Left lung (tissue), 10 donors: ENCODE results near the gene OBSCN. TPM values are rescaled to one million over a fixed set of nuclear protein-coding genes. Genes with fewer than 3 reads are reported as not detected.

Source experiments
- ATAC-seq: fragments of 200-7000 bp; cut with Tn5 transposase; one replicate; pipeline ENCODE4 v1.9.1; 2020; ENCODE audit warnings: moderate library complexity
- DNase-seq, 4 donors: peaks; one replicate each; pipeline ENCODE4 v3.0.0-alpha.2; 2013 to 2020
- H3K27ac ChIP-seq, 2 donors: fragments of 200-600 bp; sonication (generic) in 1 of 2; one replicate each; pipeline versions ENCODE4 v1.5.0 to v1.8.0; 2020 to 2021
- H3K27me3 ChIP-seq, 2 donors: fragments of 200-600 bp; sonication (generic) in 1 of 2; one replicate each; pipeline versions ENCODE4 v1.5.0 to v1.8.0; 2020 to 2021
- H3K36me3 ChIP-seq, 2 donors: fragments of 200-600 bp; sonication (generic) in 1 of 2; one replicate each; pipeline versions ENCODE4 v1.5.0 to v1.8.0; 2020 to 2021
- H3K4me1 ChIP-seq, 2 donors: fragments of 200-600 bp; one replicate each; pipeline ENCODE4 v1.8.0; 2021
- H3K4me3 ChIP-seq, 2 donors: fragments of 200-600 bp; sonication (generic) in 1 of 2; one replicate each; pipeline versions ENCODE4 v1.5.0 to v1.8.0; 2020 to 2021; ENCODE audit warnings: mild to moderate bottlenecking in 1 of 2
- H3K9me3 ChIP-seq, 2 donors: fragments of 200-600 bp; sonication (generic) in 1 of 2; one replicate each; pipeline versions ENCODE4 v1.5.0 to v1.8.0; 2020 to 2021
- intact Hi-C, 2 donors: fragments of 100-400 bp; cut with DNase I; formaldehyde crosslinking; loops; one replicate each; pipeline versions ENCODE4 v1.11.2 to v1.14.2; 2022
- polyA plus RNA-seq, 6 donors: library from polyadenylated mRNA; unstranded; fragments of 120-200 nt; gene quantifications; one replicate each; pipeline ENCODE4 v1.2.1, GENCODE V29; 2013; ENCODE audit not compliant: insufficient read length in 6 of 6
- total RNA-seq, 2 donors: library from RNA; stranded (reverse); fragmentation: NEBNext Ultra II Directional; extraction: Animal tissue kit (Norgen Biotek cat#: 25700); gene quantifications; one replicate each; pipeline ENCODE4 v1.2.1, GENCODE V29; 2021
- TF ChIP-seq, protein P1 (sequence below), 2 donors: fragments of 200-600 bp; sonication (generic) in 1 of 2; IDR thresholded peaks; one replicate each; pipeline versions ENCODE4 v1.5.0 to v1.8.0; 2021; ENCODE audit warnings: antibody characterized with exemption in 2 of 2
- donor health status: DM: no; HTN: yes; CAD: no.
- donor health status: DM: no; HTN: no; CAD: no.

Gene OBSCN
- total and polyA plus RNA-seq, 8 donors: 20.3 to 69.5 (median 47.5) TPM

DNA sequence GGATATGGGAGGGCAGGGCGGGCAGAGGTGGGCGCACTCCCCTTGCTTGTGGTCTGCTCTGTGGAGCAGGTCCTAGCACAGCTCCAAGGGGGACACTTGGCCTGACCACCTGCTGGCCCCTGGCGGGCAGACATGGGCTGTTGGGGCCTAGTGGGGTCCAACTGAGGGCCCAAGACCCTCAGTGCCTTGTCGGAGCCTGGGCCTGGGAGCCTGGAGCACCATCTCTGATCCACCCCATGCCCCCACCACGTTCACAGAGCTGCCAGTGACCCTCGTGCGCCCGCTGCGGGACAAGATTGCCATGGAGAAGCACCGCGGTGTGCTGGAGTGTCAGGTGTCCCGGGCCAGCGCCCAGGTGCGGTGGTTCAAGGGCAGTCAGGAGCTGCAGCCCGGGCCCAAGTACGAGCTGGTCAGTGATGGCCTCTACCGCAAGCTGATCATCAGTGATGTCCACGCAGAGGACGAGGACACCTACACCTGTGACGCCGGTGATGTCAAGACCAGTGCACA is 70.6 kb downstream of the OBSCN start:
- Histone ChIP-seq H3K27me3 (peaks cover 0 to 8% of the 10 kb centered on the region in 2 donors), H3K27ac (no peak overlapping the region), H3K4me3 (no peak overlapping the region), H3K36me3 (peaks cover 0 to 31% of the 10 kb centered on the region in 2 donors), H3K4me1 (peaks cover 0 to 14% of the 10 kb centered on the region in 2 donors), H3K9me3 (no peaks in the 10 kb centered on the region)
- ATAC-seq: no peak
- DNase-seq: peak in 1 of 4 donors; percentile 74
- TF ChIP-seq, protein P1, sequence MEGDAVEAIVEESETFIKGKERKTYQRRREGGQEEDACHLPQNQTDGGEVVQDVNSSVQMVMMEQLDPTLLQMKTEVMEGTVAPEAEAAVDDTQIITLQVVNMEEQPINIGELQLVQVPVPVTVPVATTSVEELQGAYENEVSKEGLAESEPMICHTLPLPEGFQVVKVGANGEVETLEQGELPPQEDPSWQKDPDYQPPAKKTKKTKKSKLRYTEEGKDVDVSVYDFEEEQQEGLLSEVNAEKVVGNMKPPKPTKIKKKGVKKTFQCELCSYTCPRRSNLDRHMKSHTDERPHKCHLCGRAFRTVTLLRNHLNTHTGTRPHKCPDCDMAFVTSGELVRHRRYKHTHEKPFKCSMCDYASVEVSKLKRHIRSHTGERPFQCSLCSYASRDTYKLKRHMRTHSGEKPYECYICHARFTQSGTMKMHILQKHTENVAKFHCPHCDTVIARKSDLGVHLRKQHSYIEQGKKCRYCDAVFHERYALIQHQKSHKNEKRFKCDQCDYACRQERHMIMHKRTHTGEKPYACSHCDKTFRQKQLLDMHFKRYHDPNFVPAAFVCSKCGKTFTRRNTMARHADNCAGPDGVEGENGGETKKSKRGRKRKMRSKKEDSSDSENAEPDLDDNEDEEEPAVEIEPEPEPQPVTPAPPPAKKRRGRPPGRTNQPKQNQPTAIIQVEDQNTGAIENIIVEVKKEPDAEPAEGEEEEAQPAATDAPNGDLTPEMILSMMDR (IDR thresholded peaks at IDR 0.05): no peak
- intact Hi-C loops: no loop called here

DNA sequence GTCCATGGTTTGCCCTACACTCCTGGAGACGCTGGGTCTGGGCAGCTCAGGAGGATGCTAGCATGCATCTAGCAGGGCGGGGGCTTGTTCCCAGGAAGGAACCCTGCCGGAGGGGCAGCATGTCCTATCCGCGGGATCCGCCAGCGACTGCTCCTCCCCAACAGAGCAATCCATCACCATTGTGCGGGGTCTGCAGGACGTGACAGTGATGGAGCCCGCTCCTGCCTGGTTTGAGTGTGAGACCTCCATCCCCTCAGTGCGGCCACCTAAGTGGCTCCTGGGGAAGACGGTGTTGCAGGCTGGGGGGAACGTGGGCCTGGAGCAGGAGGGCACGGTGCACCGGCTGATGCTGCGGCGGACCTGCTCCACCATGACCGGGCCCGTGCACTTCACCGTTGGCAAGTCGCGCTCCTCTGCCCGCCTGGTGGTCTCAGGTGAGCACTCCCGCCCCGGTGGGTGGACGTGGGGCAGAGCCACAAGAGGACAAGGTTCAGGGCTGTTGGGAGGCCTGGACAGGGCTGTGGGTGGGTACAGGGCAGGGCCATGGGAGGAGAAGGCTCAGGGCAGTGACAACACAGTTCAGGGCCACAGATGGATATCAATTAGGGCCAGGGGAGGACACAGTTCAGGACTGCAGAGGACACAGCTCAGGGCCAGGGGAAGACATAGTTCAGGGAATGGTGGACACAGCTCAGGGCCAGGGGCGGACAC is 71.3 kb downstream of the OBSCN start:
- TF ChIP-seq, protein P1 (IDR thresholded peaks at IDR 0.05): no peak
- Histone ChIP-seq H3K4me1 (peaks cover 0 to 14% of the 10 kb centered on the region in 2 donors), H3K27me3 (peaks cover 0 to 8% of the 10 kb centered on the region in 2 donors), H3K4me3 (no peak overlapping the region), H3K36me3 (peaks cover 0 to 34% of the 10 kb centered on the region in 2 donors), H3K9me3 (no peaks in the 10 kb centered on the region), H3K27ac (no peak overlapping the region)
- ATAC-seq (no peak), DNase-seq (peak in 1 of 4 donors; percentile 80)
- intact Hi-C loops: no loop called here

DNA sequence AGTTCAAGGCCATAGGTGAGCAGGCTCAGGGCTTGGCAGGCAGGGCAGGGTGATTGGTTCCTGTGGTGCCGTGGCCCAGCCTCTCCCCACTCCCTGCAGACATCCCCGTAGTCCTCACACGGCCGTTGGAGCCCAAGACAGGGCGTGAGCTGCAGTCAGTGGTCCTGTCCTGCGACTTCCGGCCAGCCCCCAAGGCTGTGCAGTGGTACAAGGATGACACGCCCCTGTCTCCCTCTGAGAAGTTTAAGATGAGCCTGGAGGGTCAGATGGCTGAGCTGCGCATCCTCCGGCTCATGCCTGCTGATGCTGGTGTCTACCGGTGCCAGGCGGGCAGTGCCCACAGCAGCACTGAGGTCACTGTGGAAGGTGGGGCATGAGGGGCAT is 71.9 kb downstream of the OBSCN start:
- Histone ChIP-seq H3K27me3 (peaks cover 0 to 8% of the 10 kb centered on the region in 2 donors), H3K4me1 (peaks cover 0 to 14% of the 10 kb centered on the region in 2 donors), H3K36me3 (peaks cover 0 to 34% of the 10 kb centered on the region in 2 donors), H3K27ac (no peak overlapping the region), H3K4me3 (no peak overlapping the region), H3K9me3 (no peaks in the 10 kb centered on the region)
- ATAC-seq (no peak), DNase-seq (peak in 1 of 4 donors; percentile 54)
- TF ChIP-seq, protein P1 (IDR thresholded peaks at IDR 0.05): no peak
- intact Hi-C loops: no loop called here

DNA sequence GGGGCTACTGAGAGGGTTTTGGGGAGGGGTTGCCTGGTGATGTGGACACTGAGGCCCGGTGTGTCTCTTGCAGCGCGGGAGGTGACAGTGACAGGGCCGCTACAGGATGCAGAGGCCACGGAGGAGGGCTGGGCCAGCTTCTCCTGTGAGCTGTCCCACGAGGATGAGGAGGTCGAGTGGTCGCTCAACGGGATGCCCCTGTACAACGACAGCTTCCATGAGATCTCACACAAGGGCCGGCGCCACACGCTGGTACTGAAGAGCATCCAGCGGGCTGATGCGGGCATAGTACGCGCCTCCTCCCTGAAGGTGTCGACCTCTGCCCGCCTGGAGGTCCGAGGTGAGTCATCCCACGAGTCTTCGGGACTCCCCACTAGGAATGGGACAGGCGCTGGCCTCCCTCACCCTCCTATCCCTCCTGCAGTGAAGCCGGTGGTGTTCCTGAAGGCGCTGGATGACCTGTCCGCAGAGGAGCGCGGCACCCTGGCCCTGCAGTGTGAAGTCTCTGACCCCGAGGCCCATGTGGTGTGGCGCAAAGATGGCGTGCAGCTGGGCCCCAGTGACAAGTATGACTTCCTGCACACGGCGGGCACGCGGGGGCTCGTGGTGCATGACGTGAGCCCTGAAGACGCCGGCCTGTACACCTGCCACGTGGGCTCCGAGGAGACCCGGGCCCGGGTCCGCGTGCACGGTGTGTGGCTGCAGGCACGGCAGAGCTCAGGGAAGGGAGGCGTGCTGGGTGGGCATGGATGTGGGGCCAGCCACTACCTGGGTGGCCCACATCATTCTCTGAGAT is 72.5 kb downstream of the OBSCN start:
- Histone ChIP-seq H3K4me1 (peaks cover 0 to 9% of the 10 kb centered on the region in 2 donors), H3K36me3 (peaks cover 0 to 34% of the 10 kb centered on the region in 2 donors), H3K27ac (no peak overlapping the region), H3K9me3 (no peaks in the 10 kb centered on the region), H3K27me3 (peaks cover 0 to 6% of the 10 kb centered on the region in 2 donors), H3K4me3 (no peak overlapping the region)
- DNase-seq: peak in 1 of 4 donors; percentile 74
- TF ChIP-seq, protein P1 (IDR thresholded peaks at IDR 0.05): no peak
- intact Hi-C loops: no loop called here
- no peak for ATAC-seq
